ENCODE measurements around the gene MRTFB. TPM values are rescaled to one million over a fixed set of nuclear protein-coding genes. Genes with fewer than 3 reads are reported as not detected.

MRTFB gene
- total and polyA plus RNA-seq, 2 of the 13 experiments (the other 11 are each of a cell fraction or from before 2014, with no cell fraction given): 11.4 to 14.0 TPM

- TF ChIP-seq PREB (CRISPR knock-in tag; IDR thresholded peaks at IDR 0.05) (no peak), WIZ (CRISPR knock-in tag; IDR thresholded peaks at IDR 0.05) (0 out of 2 replicates have a peak, but pooled peaks have one; percentile 35), ZNF883 (CRISPR knock-in tag; IDR thresholded peaks at IDR 0.05; ENCODE audit: not compliant biosample characterization) (no peak), ZNF121 (CRISPR knock-in tag; IDR thresholded peaks at IDR 0.05) (no peak), ZNF777 (CRISPR knock-in tag; IDR thresholded peaks at IDR 0.05) (no peak), E2F5 (CRISPR knock-in tag; conservative IDR thresholded peaks at IDR 0.05) (0 out of 2 replicates have a peak, but pooled peaks have one; percentile 3), ZKSCAN5 (CRISPR knock-in tag; IDR thresholded peaks at IDR 0.05) (no peak), AKAP8 (CRISPR knock-in tag; IDR thresholded peaks at IDR 0.05) (no peak), ZZZ3 (CRISPR knock-in tag; IDR thresholded peaks at IDR 0.05; ENCODE audit: borderline replicate concordance) (no peak), POLR2G (IDR thresholded peaks at IDR 0.05; ENCODE audit: low read depth, low read length) (peak; percentile 64), NR1H2 (CRISPR knock-in tag; IDR thresholded peaks at IDR 0.05; ENCODE audit: borderline replicate concordance, low read depth) (no peak), TRIM24 (CRISPR knock-in tag; IDR thresholded peaks at IDR 0.05) (no peak), SNRNP70 (IDR thresholded peaks at IDR 0.05; ENCODE audit: low read depth, low read length) (no peak), AHR (CRISPR knock-in tag; IDR thresholded peaks at IDR 0.05) (no peak), MTA1 (CRISPR knock-in tag; IDR thresholded peaks at IDR 0.05; ENCODE audit: borderline replicate concordance) (no peak), SSRP1 (CRISPR knock-in tag; IDR thresholded peaks at IDR 0.05) (no peak), ZNF232 (CRISPR knock-in tag; IDR thresholded peaks at IDR 0.05; ENCODE audit: borderline replicate concordance) (peak; percentile 37; the same call in 1 of the 2 replicates), PBX3 (CRISPR knock-in tag; IDR thresholded peaks at IDR 0.05; ENCODE audit: borderline replicate concordance) (0 out of 2 replicates have a peak, but pooled peaks have one; percentile 67), ZNF841 (CRISPR knock-in tag; IDR thresholded peaks at IDR 0.05; ENCODE audit: borderline replicate concordance) (no peak), ZNF280D (CRISPR knock-in tag; IDR thresholded peaks at IDR 0.05) (no peak), HNRNPK (IDR thresholded peaks at IDR 0.05; ENCODE audit: low read depth, low read length, poor library complexity, severe bottlenecking) (peak; percentile 83), ZNF3 (CRISPR knock-in tag; IDR thresholded peaks at IDR 0.05) (no peak), ZNF224 (CRISPR knock-in tag; IDR thresholded peaks at IDR 0.05) (no peak), SMARCC2 (IDR thresholded peaks at IDR 0.05) (no peak), THYN1 (CRISPR knock-in tag; IDR thresholded peaks at IDR 0.05; ENCODE audit: borderline replicate concordance, low read depth) (no peak), ZNF451 (CRISPR knock-in tag; IDR thresholded peaks at IDR 0.05) (no peak), ZNF557 (CRISPR knock-in tag; IDR thresholded peaks at IDR 0.05) (0 out of 2 replicates have a peak, but pooled peaks have one; percentile 8)
Measured at GRCh38 chr16:14302031-14302398, 230.9 kb downstream of the MRTFB start (continued).

Measured in HepG2 (cell line).